Middle frontal gyrus (tissue), 1 donor: ENCODE measurements around the gene CRTC2.
"Not testable (repeated sequence)": the region's sequence is repeated elsewhere in the genome, so short reads cannot be mapped to it uniquely, and the experiment has no call there.

Source experiments
- DNase-seq: peaks from one replicate; pipeline ENCODE4 v3.0.0-alpha.2; 2015; ENCODE audit warnings: low spot score; ENCODE audit errors: extremely low spot score

The CRTC2 gene

DNA sequence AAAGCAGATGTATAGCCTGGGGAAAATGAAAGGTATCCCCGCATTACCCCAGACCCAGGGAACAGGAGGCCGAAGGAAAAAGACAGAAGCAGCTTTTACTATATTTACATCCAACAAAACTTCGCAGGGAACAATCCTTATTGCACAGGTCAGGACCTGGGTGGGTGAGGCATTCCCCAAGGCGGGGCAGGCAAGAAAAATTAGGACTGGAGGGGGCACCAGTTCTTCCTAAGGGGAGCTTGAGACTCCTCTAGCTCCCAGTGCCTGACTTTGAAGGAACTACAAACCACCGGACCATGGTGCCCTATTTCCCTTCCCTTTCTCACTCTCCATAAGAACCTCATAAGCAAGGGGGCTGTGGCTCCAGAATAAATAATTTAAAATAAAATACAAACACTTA, 29.0 kb downstream of the CRTC2 start:
- DNase-seq = no peak

DNA sequence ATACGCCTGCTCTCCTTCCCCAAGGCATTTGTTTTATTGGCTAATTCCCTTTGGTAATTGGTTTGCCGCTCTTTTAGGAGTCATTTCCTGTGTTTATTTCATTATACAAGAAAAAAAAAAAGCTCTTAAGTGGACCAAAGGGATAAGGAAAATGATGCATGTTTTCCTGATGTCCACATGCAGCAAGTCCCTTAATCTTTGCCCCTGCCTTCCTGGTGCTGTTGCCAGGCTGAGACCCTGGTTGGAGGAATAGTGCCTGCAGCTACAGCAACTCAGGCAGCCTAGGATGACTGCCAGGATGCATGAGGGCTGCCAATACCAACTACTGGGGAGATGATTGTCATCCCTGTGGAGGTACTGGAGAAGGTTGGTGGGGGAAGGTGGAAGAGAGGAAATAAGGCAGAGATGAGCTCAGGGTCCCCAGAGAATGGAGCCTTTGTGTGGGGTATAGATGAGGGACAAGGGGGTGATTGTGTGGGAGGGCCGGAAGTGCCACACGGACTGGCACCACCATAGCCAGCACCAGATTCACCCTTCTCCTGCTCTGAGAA, 29.5 kb downstream of the CRTC2 start:
- no peak for DNase-seq

GRCh38 chr1:153928245-153928644, 30.2 kb downstream of the CRTC2 start:
- DNase-seq = no peak

GRCh38 chr1:153926405-153926804, 32.0 kb downstream of the CRTC2 start:
- DNase-seq = no peak

- peak; percentile 98 for DNase-seq
Observed at GRCh38 chr1:153922972-153923925, 35.2 kb downstream of the CRTC2 start, which contains the start of gene GATAD2B. TSS of gene GATAD2B (minus strand) at chr1:153922972. CDS start at chr1:153828347, 94,625 bp downstream.

DNA sequence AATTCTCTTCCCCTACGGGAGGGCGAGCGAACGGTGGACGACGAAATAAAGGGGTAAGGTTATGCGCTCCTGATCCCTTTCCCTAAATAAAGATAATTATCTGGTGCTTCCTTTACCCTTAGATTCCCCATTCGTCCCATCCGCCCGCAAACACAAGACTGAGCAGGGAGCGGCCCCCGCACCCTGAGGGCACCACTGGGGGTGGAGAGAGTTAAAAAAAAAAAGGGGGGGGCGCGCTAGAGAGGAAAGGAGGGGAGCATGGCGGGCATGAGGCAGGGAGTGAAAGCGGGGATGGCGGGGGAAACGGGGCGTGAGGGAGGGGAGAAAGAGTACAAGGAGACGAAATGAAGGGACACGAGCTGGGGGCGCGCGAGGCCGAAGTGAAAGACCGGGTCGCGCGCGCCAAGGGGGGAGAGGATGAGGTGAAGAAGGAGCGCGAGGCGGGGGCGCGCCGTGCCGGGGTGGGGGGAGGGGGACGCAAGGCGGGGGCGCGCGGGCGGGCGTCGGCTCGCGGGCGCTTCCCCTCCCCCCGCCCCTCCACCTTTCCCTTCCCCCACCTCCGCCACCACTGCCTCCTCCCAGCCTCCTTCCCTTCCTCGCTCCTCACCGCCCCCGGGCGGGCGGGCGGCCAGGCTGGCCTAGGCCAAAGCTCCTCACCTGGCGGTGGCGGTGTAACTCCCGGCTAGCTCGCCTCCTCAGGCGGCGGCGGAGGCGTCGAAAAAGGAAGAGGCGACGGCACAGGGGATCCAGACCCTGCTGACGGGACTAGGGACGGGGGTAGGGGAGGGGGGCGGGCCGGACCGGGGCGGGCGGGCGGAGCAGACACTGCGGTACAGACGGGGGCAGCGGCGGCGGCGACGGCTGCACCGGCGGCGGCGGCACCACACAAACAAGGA, 36.1 kb downstream of the CRTC2 start:
- DNase-seq = no peak

- no peak for DNase-seq
Observed at GRCh38 chr1:153921803-153922075, 36.7 kb downstream of the CRTC2 start.

DNA sequence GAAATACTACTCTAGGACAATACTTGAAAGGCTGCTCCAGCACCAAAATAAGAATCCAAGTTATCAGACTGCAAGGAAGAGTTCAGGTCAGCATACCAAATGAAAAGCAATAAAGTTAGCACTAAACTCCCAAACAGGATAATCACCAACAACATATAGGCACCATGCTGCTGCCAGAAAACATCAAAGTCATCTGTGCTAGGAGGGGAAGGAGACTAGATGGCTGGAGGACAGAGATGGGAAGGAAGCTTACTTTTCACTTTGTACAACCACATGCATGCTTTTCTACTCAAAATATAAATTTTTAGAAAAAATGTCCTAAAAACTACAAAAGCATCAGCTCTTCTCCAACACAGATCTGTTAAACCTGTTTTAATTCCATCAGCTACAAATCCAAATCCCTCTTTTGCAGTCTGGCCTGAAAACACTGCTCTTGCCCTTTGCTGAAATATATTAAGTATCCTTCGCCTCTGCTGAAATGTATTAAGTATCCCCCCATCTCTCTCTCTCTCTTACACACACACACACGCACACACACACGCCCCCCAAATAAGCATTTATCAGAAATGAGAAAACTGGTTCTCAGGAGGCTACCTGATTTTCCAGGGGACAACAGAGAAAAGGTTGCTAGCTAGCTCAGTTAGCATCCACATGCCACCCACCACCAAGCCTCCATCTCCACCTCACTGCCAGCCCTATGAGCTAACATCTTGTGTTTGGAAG, 37.2 kb downstream of the CRTC2 start:
- DNase-seq = no peak

DNA sequence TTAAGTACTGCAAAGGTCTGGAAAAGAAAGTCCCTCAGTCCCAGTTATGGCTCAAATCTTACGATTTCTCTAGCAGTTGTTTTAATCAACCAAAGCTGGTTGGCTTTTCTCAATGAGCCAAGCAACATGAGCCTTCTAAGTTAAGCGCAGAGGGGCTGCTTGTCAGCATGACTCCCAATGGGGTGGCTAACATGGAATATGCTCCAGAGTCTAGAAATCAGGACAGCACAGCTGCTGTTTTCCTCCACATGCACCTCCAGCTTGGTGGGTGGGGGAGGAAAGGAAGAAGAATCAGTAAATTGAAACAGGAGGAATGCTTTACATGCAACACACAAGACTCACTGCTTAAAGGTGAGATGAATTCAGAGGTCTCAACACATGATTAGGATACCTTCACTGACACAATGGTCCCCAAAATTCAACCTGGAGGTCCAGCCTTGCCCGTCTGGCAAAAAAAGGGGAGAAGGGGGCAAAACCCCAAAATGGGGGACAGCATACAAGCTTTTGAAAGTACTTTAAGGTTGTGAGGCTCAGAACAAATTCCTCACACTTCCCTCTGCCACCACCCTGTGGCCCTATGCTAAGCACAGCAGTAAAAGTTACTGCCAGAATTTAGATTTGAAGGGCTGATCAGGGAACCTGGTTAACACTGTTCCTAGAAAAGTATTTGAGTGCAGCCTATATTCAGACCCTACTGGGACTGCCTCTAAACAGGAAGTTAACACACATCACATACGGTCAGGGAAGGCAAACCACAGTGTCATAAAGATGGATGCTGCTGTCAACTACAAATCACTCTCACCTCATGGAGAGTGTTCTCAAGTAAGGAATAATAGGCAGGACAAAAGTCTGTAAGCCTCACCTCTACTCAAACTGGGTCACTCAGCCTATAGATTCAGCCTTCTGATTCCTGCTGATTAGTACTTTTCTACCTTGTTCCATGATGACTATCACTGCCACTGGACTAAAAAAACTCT, 38.2 kb downstream of the CRTC2 start:
- no peak for DNase-seq

DNA sequence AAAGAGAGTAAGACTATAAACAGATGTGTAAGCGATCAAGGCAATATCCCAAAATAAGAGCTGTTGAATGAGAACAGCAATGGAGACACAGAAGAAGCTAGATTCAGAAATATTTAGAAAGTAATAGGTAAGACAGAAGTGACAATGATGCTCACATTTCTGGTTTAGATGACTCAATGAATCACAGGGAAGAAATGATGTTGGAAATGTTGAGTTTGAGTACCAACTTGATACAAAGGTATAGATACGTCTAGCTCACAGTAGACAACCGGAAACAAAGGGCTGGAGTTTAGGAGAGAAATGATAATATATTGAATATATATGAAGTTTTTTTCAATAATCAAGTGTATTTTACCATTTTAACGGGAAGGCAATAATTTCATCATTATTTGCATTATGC, 42.1 kb downstream of the CRTC2 start:
- no peak for DNase-seq

DNA sequence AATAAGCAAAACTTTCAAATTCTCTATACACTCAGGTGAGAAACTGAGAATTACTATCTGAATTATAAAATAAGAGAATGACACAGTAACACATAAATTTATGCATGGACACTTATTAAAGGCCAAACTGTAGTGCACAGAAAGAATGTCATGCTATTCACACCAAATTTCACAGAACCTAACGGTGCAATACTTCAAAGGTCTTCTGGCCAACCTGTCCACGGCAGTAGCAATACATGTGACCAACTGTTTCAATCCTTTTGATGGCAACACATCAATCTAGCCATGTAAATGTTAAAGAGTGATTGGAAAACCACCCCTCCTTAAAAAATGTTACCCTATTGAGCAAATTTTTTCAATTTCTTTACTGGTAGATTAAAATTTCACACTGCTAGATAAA, 46.1 kb downstream of the CRTC2 start:
- DNase-seq = no peak

DNA sequence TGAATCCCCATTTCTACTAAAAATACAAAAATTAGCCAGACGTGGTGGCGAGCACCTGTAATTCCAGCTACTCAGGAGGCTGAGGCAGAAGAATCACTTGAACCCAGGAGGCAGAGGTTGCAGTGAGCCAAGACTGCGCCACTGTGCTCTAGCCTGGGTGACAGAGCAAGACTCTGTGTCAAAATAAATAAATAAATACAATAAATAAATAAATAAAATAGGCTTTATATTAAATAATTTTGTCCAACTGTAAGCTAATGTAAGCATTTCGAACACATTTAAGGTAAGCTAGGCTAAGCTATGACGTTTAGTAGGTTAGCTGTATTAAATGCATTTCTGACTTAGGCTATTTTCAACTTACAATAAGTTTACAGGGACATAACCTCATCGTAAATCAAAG, 47.9 kb downstream of the CRTC2 start:
- not testable (repeated sequence) for DNase-seq

GRCh38 chr1:153908071-153908470, 50.3 kb downstream of the CRTC2 start:
- DNase-seq = no peak

DNA sequence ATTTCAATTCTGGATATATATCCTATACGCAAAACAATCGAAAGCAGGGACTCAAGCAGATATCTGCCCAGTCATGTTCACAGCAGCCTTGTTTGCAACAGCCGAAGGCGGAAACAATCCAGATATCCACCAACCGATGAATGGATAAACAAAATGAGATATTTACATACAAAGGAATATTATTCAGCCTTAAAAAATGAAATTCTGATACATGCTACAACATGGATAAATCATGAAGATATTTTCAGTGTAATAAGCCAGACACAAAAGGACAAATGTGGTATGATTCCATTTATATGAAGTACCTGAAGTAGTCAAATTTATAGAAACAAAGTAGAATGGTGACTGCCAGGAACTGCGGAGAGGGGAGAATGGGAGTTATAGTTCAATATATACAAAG, 51.3 kb downstream of the CRTC2 start:
- no peak for DNase-seq

- no peak for DNase-seq
Observed at GRCh38 chr1:153906396-153906795, 52.0 kb downstream of the CRTC2 start.

DNA sequence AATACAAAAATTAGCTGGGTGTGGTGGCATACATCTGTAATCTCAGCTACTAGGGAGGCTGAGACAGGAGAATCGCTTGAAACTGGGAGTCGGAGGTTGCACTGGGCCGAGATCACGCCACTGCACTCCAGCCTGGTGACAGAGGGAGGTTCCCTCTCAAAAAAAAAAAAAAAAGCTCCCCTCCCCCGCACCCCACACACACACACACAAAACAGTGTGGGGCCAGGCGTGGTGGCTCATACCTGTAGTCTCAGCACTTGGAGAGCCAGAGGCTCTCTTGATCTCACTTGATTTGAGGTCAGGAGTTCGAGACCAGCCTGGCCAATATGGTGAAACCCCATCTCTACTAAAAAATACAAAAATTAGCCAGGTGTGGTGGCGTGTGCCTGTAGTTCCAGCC, 52.5 kb downstream of the CRTC2 start:
- not testable (repeated sequence) for DNase-seq

DNA sequence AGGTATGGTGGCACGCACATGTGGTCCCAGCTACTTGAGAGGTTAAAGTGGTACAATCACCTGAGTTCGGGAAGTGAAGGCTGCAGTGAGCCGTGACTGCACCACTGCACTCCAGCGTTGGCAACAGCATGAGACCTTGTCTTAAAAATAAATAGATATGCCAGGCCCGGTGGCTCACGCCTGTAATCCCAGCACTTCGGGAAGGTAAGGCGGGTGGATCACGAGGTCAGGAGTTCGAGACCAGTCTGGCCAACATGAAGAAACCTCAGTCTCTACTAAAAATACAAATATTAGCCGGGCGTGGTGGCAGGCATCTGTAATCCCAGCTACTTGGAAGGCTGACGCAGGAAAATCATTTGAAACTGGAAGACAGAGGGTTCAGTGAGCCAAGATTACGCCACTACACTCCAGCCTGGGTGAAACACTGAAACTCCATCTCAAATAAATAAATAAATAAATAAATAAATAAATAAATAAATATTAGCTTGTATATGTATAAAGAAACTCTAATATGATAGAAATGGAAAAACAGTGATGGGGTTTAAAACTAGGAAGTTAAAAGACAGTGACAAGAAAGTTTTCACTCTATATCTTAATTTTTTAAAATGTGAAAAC, 54.5 kb downstream of the CRTC2 start:
- DNase-seq = no peak

DNA sequence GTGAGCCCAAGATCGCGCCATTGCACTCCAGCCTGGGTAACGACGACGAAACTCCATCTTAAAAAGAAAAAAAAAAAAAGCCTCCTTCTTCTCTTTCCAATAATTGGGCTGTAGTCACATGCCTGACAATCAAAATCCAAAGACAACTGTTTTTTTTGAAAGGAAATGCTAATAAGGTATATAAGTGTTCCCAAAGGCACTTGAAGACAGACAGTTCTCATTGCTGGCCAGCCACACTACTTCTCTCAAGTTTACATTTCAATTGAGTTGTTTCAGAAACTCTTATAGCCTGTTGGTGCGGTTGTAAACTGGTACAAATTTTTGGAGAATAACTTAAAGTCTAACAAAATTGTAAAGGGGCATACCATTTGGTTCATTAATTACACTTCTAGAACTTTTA, 58.9 kb downstream of the CRTC2 start:
- DNase-seq = no peak
